ENCODE results near the gene SAE1.

GRCh38 chr19:47152632-47153031, 22.0 kb downstream of the SAE1 start:
- TF ChIP-seq CTCF (conservative IDR thresholded peaks at IDR 0.05; ENCODE audit: low read depth, low read length), result no peak
- no peak for TF ChIP-seq CEBPB (IDR thresholded peaks at IDR 0.05; ENCODE audit: low read depth, low read length)
- TF ChIP-seq RAD21 (IDR thresholded peaks at IDR 0.05; ENCODE audit: low read length), result no peak

Measured in IMR-90 (cell line).